A549 (cell line): ENCODE results near the gene UGT1A7. TPM values are rescaled to one million over a fixed set of nuclear protein-coding genes. Genes with fewer than 3 reads are reported as not detected.

Source experiments
- ATAC-seq, 2 experiments: fragments of 200-7000 bp in 1 of 2; fragments of >200 bp in 1 of 2; cut with Nextera tagmentation in 1 of 2; cut with Tn5 transposase in 1 of 2; 3 replicates each; pipeline versions ENCODE4 v1.8.0 to v1.9.1; 2018 to 2020; ENCODE audit warnings: mild to moderate bottlenecking in 1 of 2, moderate library complexity in 1 of 2
- CTCF ChIA-PET: fragments of 300-600 bp; sonication (Branson Sonifier 250); formaldehyde crosslinking; extraction: SDS; loops from one replicate; lab custom pipeline; 2021; ENCODE audit warnings: antibody characterized with exemption, inconsistent platforms; lab: Yijun Ruan, JAX
- POLR2A ChIA-PET: fragments of 350-600 bp; formaldehyde crosslinking; extraction: SDS; loops from one replicate; lab custom pipeline; 2021; ENCODE audit warnings: antibody characterized with exemption, inconsistent platforms; lab: Yijun Ruan, JAX
- DNase-seq, 2 experiments: peaks; one replicate each; pipeline versions ENCODE4 v3.0.0 to v3.0.0-alpha.2; 2011 to 2016; ENCODE audit warnings: low read depth in 1 of 2, low spot score in 1 of 2
- FAIRE-seq: peaks from 2 replicates; lab custom pipeline; 2011; peaks lifted over from hg19 to GRCh38; lab: Jason Lieb, UNC
- H3K27ac ChIP-seq, 2 experiments: fragments of >200 bp; sonication (Bioruptor Twin); formaldehyde crosslinking; 3 replicates each; pipeline ENCODE4 v1.5.1; 2016 to 2017
- H3K4me1 ChIP-seq: fragments of >200 bp; sonication (Bioruptor Twin); formaldehyde crosslinking; 3 replicates; pipeline ENCODE4 v1.6.1; 2016
- H3K4me2 ChIP-seq: fragments of >200 bp; sonication (Bioruptor Twin); formaldehyde crosslinking; 3 replicates; pipeline ENCODE4 v1.6.1; 2016
- H3K4me3 ChIP-seq: fragments of >200 bp; sonication (Bioruptor Twin); formaldehyde crosslinking; 3 replicates; pipeline ENCODE4 v1.5.1; 2016
- H3K9me3 ChIP-seq: fragments of >200 bp; sonication (Bioruptor Twin); formaldehyde crosslinking; 3 replicates; pipeline ENCODE4 v1.6.1; 2016
- BCL3 ChIP-seq: fragments of >200 bp; sonication (Bioruptor Twin); formaldehyde crosslinking; IDR thresholded peaks from 3 replicates; pipeline ENCODE4 v1.6.1; 2016
- CBX2 ChIP-seq: fragments of 200-600 bp; sonication (generic); IDR thresholded peaks from 2 replicates; pipeline ENCODE4 v1.6.1; 2016; ENCODE audit warnings: low read depth, mild to moderate bottlenecking, borderline replicate concordance
- CBX8 ChIP-seq: fragments of 200-600 bp; sonication (generic); IDR thresholded peaks from 2 replicates; pipeline ENCODE4 v1.6.1; 2016
- FOSB ChIP-seq: fragments of 250-450 bp; sonication (Bioruptor Pico); IDR thresholded peaks from 2 replicates; pipeline ENCODE4 v1.5.0; 2020; ENCODE audit warnings: mild to moderate bottlenecking, moderate library complexity
- FOSL2 ChIP-seq, 2 experiments: fragments of 450-650 bp in 1 of 2; fragments of >200 bp in 1 of 2; sonication (Bioruptor Twin) in 1 of 2; formaldehyde crosslinking; IDR thresholded peaks; 2 replicates each; pipeline versions ENCODE4 v1.5.0 to v1.6.1; 2016 to 2020; ENCODE audit warnings: mild to moderate bottlenecking in 1 of 2, moderate library complexity in 1 of 2
- HOXA7 ChIP-seq: fragments of 250-450 bp; sonication (Bioruptor Pico); IDR thresholded peaks from 2 replicates; pipeline ENCODE4 v1.5.0; 2020; ENCODE audit warnings: mild to moderate bottlenecking, moderate library complexity
- MAX ChIP-seq: IDR thresholded peaks from 2 replicates; pipeline ENCODE4 v1.6.1; 2012
- MYC ChIP-seq: IDR thresholded peaks from 2 replicates; pipeline ENCODE4 v1.6.1; 2012; ENCODE audit warnings: mild to moderate bottlenecking, inconsistent platforms, low read length, improper control_type of control experiment, borderline replicate concordance
- NFE2L2 ChIP-seq: fragments of 150-350 bp; conservative IDR thresholded peaks from 2 replicates; pipeline ENCODE4 v1.6.1; 2014; ENCODE audit warnings: low read length
- NPAS2 ChIP-seq: fragments of 250-450 bp; sonication (Bioruptor Pico); IDR thresholded peaks from 2 replicates; pipeline ENCODE4 v1.8.0; 2022; ENCODE audit warnings: mild to moderate bottlenecking, moderate library complexity, borderline replicate concordance
- PHF8 ChIP-seq: fragments of 200-600 bp; sonication (generic); IDR thresholded peaks from 2 replicates; pipeline ENCODE4 v1.6.1; 2016; ENCODE audit warnings: low read depth, mild to moderate bottlenecking, antibody characterized with exemption, moderate library complexity, borderline replicate concordance
- RNF2 ChIP-seq: fragments of 200-600 bp; sonication (generic); IDR thresholded peaks from 2 replicates; pipeline ENCODE4 v1.6.1; 2016; ENCODE audit warnings: low read depth, mild to moderate bottlenecking, antibody characterized with exemption, moderate library complexity, borderline replicate concordance
- TP53 ChIP-seq: fragments of 250-450 bp; sonication (Bioruptor Pico); IDR thresholded peaks from 2 replicates; pipeline ENCODE4 v1.5.0; 2021; ENCODE audit warnings: mild to moderate bottlenecking, moderate library complexity
- ZNF302 ChIP-seq: fragments of 250-450 bp; sonication (Bioruptor Pico); IDR thresholded peaks from 2 replicates; pipeline ENCODE4 v1.9.0; 2021; ENCODE audit warnings: inconsistent platforms, mild to moderate bottlenecking, moderate library complexity
- WGBS: methylation state at CpG from one replicate; pipeline ENCODE4 v1.1.6; 2017; ENCODE audit errors: missing lambda C conversion rate; 5-methylcytosine and 5-hydroxymethylcytosine counted together
- polyA plus RNA-seq, 4 experiments: library from polyadenylated mRNA; depleted of rRNA in 3 of 4; stranded (reverse); fragments of >200 nt; fragmentation: RNase III in 1 of 4; extraction: RNeasy Plus Mini Kit Qiagen cat#74134 plus additional on column Dnase treatment in 1 of 4; gene quantifications; 2 replicates in 3 of 4; 3 replicates in 1 of 4; pipeline ENCODE4 v1.2.3, GENCODE V29; 2011 to 2017
- TF ChIP-seq, protein P1 (sequence below): IDR thresholded peaks from 2 replicates; pipeline ENCODE4 v1.6.1; 2012

The UGT1A7 gene
- polyA plus RNA-seq, 2 of the 4 experiments (the other 2 are of a cell fraction), result 8.9 to 9.8 TPM

DNA sequence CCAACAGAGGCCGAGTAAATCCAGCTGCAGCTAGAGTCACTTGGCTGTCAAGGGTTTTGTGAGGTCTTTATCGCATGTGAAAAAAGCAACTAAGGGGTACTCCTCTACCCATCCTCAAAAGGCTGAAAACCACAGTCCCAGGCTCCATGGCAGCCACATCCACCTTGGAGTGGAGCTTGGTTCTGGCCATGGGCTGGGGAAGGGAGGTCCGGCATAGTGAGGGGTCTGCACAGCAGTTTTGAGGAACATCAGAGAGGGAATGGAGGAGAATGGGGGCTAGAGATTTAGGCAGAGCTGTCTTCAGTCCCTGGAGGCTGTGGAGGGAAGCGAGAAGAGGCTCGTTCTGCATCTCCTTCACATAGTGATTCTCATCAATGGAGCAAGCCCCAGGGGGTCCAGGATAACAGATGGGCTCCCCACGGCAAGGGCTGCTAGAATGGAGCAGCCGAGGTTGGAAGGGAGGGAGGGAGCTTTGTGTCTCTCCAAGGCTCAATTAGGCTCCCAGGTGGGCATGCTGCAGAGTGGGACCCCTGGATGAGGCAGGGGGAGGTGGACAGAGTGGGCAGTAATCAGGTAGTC is 117.5 kb downstream of the UGT1A7 start:
- ATAC-seq (no peak), FAIRE-seq (no peak), DNase-seq (no peak)
- H3K27ac ChIP-seq, result peak overlapping the region in 1 of 2 experiments; percentile 34; a peak in 1 of 6 replicates
- TF ChIP-seq CBX2 (no peak), RNF2 (no peak), PHF8 (no peak), ZNF302 (CRISPR knock-in tag) (no peak), HOXA7 (CRISPR knock-in tag) (no peak), CBX8 (no peak), MYC (no peak), NFE2L2 (no peak)
- TF ChIP-seq, protein P1, sequence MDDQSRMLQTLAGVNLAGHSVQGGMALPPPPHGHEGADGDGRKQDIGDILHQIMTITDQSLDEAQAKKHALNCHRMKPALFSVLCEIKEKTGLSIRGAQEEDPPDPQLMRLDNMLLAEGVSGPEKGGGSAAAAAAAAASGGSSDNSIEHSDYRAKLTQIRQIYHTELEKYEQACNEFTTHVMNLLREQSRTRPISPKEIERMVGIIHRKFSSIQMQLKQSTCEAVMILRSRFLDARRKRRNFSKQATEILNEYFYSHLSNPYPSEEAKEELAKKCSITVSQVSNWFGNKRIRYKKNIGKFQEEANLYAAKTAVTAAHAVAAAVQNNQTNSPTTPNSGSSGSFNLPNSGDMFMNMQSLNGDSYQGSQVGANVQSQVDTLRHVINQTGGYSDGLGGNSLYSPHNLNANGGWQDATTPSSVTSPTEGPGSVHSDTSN, result no peak
- ChIA-PET POLR2A (no interaction called here), CTCF (interaction anchor here (0.6 to 0.8 kb wide), 2 partner anchors 33 to 457 kb away, joined by 4 read pairs; no protein-coding TSS in a partner anchor)
- H3K4me2 ChIP-seq, result no peak overlapping the region
- H3K4me1 ChIP-seq, result peaks cover 8% of the 10 kb centered on the region
- 66% methylated on average over 7 of the region's 7 CpGs for WGBS
- no peak overlapping the region for H3K4me3 ChIP-seq
- no peaks in the 10 kb centered on the region for H3K9me3 ChIP-seq

- DNase-seq (no peak), FAIRE-seq (no peak), ATAC-seq (no peak)
- Histone ChIP-seq H3K9me3 (no peaks in the 10 kb centered on the region), H3K4me1 (peaks cover 8% of the 10 kb centered on the region), H3K27ac (peak overlapping the region in 1 of 2 experiments; percentile 34; a peak in 1 of 6 replicates), H3K4me3 (no peak overlapping the region), H3K4me2 (no peak overlapping the region)
- WGBS, result 50% methylated on average over 5 of the region's 5 CpGs
- ChIA-PET CTCF (interaction anchor here (0.6 kb wide), 1 partner anchor 747 kb away, joined by 3 read pairs; no protein-coding TSS in a partner anchor), POLR2A (no interaction called here)
- TF ChIP-seq TP53 (CRISPR knock-in tag) (no peak), BCL3 (no peak), FOSB (CRISPR knock-in tag) (no peak), FOSL2 (IDR thresholded peaks at IDR 0.05) (no peak), FOSL2 (CRISPR knock-in tag; IDR thresholded peaks at IDR 0.05) (no peak), MAX (no peak), NPAS2 (no peak)
Observed at GRCh38 chr2:233799716-233800115, 118.0 kb downstream of the UGT1A7 start.

DNA sequence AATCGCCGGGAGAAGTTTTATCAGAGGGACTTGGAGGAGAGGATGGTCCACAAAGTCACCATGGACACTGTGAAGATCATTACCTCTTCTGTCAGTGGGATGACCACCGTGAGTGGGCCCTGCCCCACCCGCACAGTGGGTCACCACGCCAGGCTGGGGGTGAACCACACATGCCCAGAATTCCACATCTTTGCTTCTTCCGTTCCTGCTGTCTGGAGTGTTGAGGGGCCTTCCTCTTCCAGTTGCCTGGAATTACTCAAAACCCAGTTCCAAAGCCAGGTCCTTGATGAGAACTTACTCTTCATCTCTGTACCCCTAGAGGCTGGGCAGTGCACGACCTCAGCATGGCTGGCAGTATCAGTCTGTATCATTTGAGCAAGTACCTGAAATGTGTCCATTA is 118.5 kb downstream of the UGT1A7 start:
- no peak overlapping the region for H3K4me2 ChIP-seq
- no peak for TF ChIP-seq FOSL2 (IDR thresholded peaks at IDR 0.05)
- no peak for TF ChIP-seq FOSL2 (CRISPR knock-in tag; IDR thresholded peaks at IDR 0.05)
- TF ChIP-seq, all 56 proteins: peak for 0
- 88% methylated on average over 7 of the region's 7 CpGs for WGBS
- peaks cover 8% of the 10 kb centered on the region for H3K4me1 ChIP-seq
- ATAC-seq, result no peak; a peak in 1 of 6 replicates
- peak overlapping the region in 1 of 2 experiments; percentile 34; a peak in 1 of 6 replicates for H3K27ac ChIP-seq
- no peak for FAIRE-seq
- no peak overlapping the region for H3K4me3 ChIP-seq
- no peaks in the 10 kb centered on the region for H3K9me3 ChIP-seq
- no peak for DNase-seq
- ChIA-PET POLR2A (no interaction called here), CTCF (interaction anchor here (0.5 to 0.6 kb wide), 2 partner anchors 227 to 748 kb away, joined by 3 read pairs; no protein-coding TSS in a partner anchor)
